Calu3 (cell line): ENCODE measurements around the gene APPL1. TPM values are rescaled to one million over a fixed set of nuclear protein-coding genes. Genes with fewer than 3 reads are reported as not detected.

ENCODE experiments used
- BruUV-seq: library from RNA; stranded (reverse); fragments of 400-500 nt; replicated peaks from 2 replicates; lab custom pipeline; 2021; lab: Mats Ljungman, UMichigan
- CTCF ChIA-PET: fragments of 300-600 bp; sonication (Branson Sonifier 250); formaldehyde crosslinking; loops from one replicate; lab custom pipeline; 2022; ENCODE audit warnings: antibody characterized with exemption; lab: Charles Lee
- DNase-seq: peaks from one replicate; pipeline ENCODE4 v3.0.0; 2022
- H3K27ac Mint-ChIP-seq: one replicate; pipeline ENCODE4 v1.8.0; 2022; ENCODE audit warnings: mixed read lengths; ENCODE audit not compliant: unreplicated experiment
- H3K27me3 Mint-ChIP-seq: one replicate; pipeline ENCODE4 v1.8.0; 2022; ENCODE audit warnings: mixed read lengths; ENCODE audit not compliant: unreplicated experiment
- H3K36me3 Mint-ChIP-seq: one replicate; pipeline ENCODE4 v1.8.0; 2022; ENCODE audit warnings: mild to moderate bottlenecking, moderate library complexity, mixed read lengths; ENCODE audit not compliant: insufficient read depth, unreplicated experiment
- H3K4me1 Mint-ChIP-seq: one replicate; pipeline ENCODE4 v1.8.0; 2022; ENCODE audit warnings: mild to moderate bottlenecking, low read depth, mixed read lengths; ENCODE audit not compliant: unreplicated experiment
- H3K4me3 Mint-ChIP-seq: one replicate; pipeline ENCODE4 v1.8.0; 2022; ENCODE audit warnings: mild to moderate bottlenecking, low read depth, moderate library complexity, mixed read lengths; ENCODE audit not compliant: unreplicated experiment
- H3K9me3 Mint-ChIP-seq: one replicate; pipeline ENCODE4 v1.8.0; 2022; ENCODE audit warnings: low read depth, mixed read lengths; ENCODE audit not compliant: unreplicated experiment
- CTCF ChIP-seq: fragments of 200-600 bp; IDR thresholded peaks from one replicate; pipeline ENCODE4 v1.8.0; 2022; ENCODE audit warnings: antibody characterized with exemption; ENCODE audit not compliant: unreplicated experiment
- intact Hi-C: fragments of 100-400 bp; cut with micrococcal nuclease; formaldehyde crosslinking; loops from one replicate; pipeline ENCODE4 v1.10.0; 2022; ENCODE audit not compliant: unreplicated experiment
- total RNA-seq: library from RNA; stranded (reverse); gene quantifications from 2 replicates; pipeline ENCODE4 v1.2.3, GENCODE V29; 2022

Gene APPL1
- total RNA-seq, 1 experiment from 2014 or later = 31.9 TPM

GRCh38 chr3:57274845-57275244, 47.3 kb downstream of the APPL1 start:
- TF ChIP-seq CTCF = no peak
- CTCF ChIA-PET = interaction anchor here (0.7 kb wide), 1 partner anchor 74 kb away, joined by 4 read pairs; no protein-coding TSS in a partner anchor
- Mint-ChIP-seq H3K36me3 (no peaks in the 10 kb centered on the region), H3K4me1 (no peaks in the 10 kb centered on the region), H3K27ac (no peak overlapping the region), H3K4me3 (no peak overlapping the region), H3K9me3 (no peaks in the 10 kb centered on the region), H3K27me3 (no peaks in the 10 kb centered on the region)
- intact Hi-C loops = no loop called here
- BruUV-seq = no TSS peak
- DNase-seq = no peak

GRCh38 chr3:57275393-57275792, 47.9 kb downstream of the APPL1 start:
- intact Hi-C loops = no loop called here
- CTCF ChIA-PET = interaction anchor here (0.7 kb wide), 1 partner anchor 73 kb away, joined by 4 read pairs; no protein-coding TSS in a partner anchor
- Mint-ChIP-seq H3K4me3 (no peak overlapping the region), H3K4me1 (no peaks in the 10 kb centered on the region), H3K36me3 (no peaks in the 10 kb centered on the region), H3K27ac (no peak overlapping the region), H3K27me3 (no peaks in the 10 kb centered on the region), H3K9me3 (no peaks in the 10 kb centered on the region)
- no peak for TF ChIP-seq CTCF
- no peak for DNase-seq
- BruUV-seq = no TSS peak

- H3K4me3 Mint-ChIP-seq = no peak overlapping the region
- CTCF ChIA-PET = no interaction called here
- intact Hi-C loops = no loop called here
- H3K4me1 Mint-ChIP-seq = no peaks in the 10 kb centered on the region
- H3K27me3 Mint-ChIP-seq = no peaks in the 10 kb centered on the region
- no peak for TF ChIP-seq CTCF
- H3K9me3 Mint-ChIP-seq = no peaks in the 10 kb centered on the region
- DNase-seq = no peak
- no peaks in the 10 kb centered on the region for H3K36me3 Mint-ChIP-seq
- BruUV-seq = no TSS peak
- H3K27ac Mint-ChIP-seq = no peak overlapping the region
These were observed 50.7 kb downstream of the APPL1 start for GRCh38 chr3:57278237-57278636.

- intact Hi-C loops = no loop called here
- peak; percentile 2 for DNase-seq
- no peaks in the 10 kb centered on the region for H3K27me3 Mint-ChIP-seq
- no TSS peak for BruUV-seq
- H3K9me3 Mint-ChIP-seq = no peaks in the 10 kb centered on the region
- no peak overlapping the region for H3K4me3 Mint-ChIP-seq
- no peak for TF ChIP-seq CTCF
- H3K36me3 Mint-ChIP-seq = no peaks in the 10 kb centered on the region
- H3K4me1 Mint-ChIP-seq = no peaks in the 10 kb centered on the region
- CTCF ChIA-PET = interaction anchor here (0.6 kb wide), 1 partner anchor 573 kb away, joined by 6 read pairs; no protein-coding TSS in a partner anchor
- H3K27ac Mint-ChIP-seq = no peak overlapping the region
These were observed 52.2 kb downstream of the APPL1 start for GRCh38 chr3:57279685-57280084.
